NCI-H526 treated with DMSO at 0.1 percent for 48 hours (cell line): ENCODE data around the gene PPME1.

Experiments
- DNase-seq: peaks from one replicate; lab custom pipeline; 2025; lab: John Stamatoyannopoulos, UW

Gene PPME1

GRCh38 chr11:74226907-74227306, 55.8 kb downstream of the PPME1 start:
- DNase-seq: no peak

DNA sequence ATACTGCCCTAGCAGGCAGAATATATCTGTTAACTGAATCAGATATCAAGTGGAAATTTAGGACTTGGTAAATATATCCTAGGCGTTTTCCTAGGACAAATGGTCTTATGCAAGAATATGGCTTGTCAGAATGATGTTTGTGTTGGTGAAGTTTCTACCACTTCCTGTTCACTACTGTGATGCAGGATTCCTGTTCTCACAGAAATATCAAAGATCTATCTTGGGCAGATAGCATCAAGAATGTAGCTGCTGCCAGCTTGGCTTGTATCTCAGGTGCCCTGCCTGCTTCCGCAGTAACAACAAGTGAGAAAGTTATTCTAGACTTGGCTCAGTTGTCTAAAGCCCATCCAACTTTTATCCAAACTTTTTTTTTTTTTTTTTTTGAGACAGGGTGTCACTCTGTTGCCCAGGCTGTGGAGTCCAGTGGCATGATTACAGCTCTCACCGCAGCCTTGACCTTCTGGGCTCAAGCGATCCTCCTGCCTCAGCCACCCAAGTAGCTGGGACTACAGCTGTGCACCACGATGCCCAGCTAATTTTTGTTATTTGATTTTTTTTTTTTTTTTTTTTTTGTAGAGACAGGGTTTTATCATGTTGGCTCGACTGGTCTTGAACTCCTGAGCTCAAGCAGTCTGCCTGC, 61.3 kb downstream of the PPME1 start:
- DNase-seq: no peak

DNA sequence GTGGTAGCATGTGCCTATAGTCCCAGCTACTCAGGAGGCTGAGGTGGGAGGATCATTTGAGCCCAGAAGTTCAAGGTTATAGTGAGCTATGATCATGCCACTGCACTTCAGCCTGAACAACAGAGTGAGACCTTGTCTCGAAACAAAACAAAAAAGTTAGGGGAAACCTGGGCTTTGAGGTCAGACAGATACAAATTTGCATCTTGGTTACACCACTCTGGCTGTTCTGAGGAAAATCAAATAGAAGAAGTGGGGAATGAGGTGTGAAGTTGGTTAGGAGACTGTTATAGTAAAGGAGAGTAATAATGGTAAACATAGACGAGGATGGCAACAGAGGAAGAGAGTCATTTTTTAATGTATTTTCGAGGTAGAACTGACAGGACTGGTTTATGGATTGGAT, 62.6 kb downstream of the PPME1 start:
- no peak for DNase-seq

DNA sequence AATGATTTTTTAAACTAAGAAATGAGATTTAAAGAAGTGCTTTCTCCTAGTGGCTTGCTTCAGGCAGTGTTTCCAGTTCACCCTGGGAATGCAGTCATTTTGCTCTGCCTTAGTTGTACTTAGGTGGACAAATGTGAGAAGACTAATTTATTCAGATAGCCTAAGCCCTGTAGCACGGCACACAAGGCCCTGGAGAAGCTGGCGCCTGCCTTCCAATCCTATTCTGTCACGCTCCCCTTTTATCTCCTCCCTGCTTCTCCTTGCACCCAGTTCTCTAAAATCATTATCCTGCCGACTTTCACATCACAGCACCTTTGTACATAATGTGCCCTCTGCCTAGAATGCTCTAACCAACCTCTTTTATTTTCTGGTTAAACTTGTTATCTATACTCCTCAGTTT, 64.0 kb downstream of the PPME1 start:
- no peak for DNase-seq

DNA sequence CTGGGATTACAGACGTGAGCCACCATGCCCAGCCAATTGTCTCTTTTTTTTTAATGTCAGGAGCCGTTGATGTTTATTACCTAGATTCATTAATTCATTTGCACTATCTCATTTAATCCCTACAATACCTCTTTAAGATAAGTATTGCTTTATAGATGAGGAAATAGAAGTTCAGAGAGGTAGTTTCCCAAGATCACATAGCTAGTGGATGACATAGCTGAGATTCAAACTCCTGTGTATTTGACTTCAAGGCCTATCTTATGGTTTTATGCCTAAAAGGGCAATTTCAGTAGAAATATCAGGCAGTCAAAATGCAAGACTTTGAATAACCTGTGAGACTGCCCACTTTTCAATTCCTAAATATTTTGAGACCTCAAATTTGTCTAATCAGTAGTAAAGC, 66.5 kb downstream of the PPME1 start:
- no peak for DNase-seq

GRCh38 chr11:74238243-74238642, 67.2 kb downstream of the PPME1 start:
- DNase-seq: no peak

DNA sequence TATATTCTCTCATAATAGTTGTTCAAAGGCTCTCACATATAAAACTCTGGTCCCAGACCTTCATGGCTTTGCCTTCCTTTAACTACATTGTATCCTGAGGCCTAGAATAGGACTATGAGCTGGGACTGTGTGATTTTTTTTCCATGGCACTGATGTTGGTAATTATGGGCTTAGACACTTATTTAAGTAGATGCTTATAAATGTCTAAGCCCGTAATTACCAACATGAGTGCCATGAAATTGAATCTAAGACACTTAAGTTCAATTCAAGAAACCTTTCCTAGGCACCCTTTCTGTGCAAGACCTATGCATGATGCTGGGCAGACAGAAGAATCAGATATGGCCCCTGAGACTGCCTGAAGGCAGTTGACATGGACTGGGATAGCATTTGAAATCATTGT, 77.4 kb downstream of the PPME1 start:
- DNase-seq: no peak

GRCh38 chr11:74249496-74249895, 78.4 kb downstream of the PPME1 start:
- DNase-seq: no peak

GRCh38 chr11:74253361-74253760, 82.3 kb downstream of the PPME1 start:
- no peak for DNase-seq

- peak; percentile 42 for DNase-seq
These were observed 84.8 kb downstream of the PPME1 start for GRCh38 chr11:74255741-74256375.

GRCh38 chr11:74256378-74257133, 85.5 kb downstream of the PPME1 start:
- DNase-seq: no peak

DNA sequence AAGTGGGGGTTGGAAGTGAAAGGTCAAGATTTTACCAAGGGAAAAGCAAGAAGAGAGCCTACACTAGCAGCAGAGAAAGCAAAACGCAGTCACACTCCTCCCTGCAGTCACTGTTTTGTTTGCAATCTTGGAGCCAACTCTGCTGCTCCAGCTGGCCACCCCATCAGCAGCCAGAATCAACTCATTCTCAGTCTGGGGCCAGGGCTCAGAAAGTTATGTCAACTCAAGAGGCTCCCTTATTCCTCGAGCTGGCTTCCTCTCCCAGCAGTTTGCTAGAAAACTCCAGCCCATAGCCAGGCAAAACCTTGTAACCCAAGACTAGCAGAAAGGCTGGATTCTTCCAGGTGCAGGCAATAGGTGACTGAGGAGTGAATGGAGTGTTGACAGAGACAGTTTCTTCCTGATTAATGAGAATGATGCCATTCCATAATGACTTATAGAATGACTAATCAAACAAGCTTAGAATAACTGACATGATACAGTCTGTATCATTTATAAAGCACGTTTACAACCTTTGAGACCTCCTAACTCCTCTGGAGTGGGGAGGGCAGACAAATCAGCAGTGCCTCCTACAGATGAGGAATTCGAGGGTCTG, 87.0 kb downstream of the PPME1 start:
- no peak for DNase-seq

DNA sequence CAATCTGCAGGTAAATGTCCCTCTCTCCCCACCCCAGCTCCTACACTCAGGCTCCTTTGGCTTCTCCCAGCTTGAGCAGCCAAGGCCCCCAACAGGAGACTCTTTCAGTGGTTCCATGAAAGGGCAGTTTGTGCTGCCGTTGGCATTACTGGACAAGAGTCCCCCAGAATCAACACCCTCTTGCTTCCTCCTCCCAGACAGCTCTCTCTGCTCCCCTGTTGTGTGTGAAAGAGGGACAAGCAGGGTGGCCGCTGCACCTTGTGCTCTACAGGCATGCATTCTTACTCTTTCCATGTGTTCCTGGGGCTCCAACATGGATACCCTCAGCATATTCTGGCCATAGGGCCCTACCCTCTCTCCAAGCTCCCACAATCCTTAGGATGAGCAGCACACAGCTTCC, 91.6 kb downstream of the PPME1 start:
- DNase-seq: no peak

- no peak for DNase-seq
These were observed 94.2 kb downstream of the PPME1 start for GRCh38 chr11:74265256-74265655.

DNA sequence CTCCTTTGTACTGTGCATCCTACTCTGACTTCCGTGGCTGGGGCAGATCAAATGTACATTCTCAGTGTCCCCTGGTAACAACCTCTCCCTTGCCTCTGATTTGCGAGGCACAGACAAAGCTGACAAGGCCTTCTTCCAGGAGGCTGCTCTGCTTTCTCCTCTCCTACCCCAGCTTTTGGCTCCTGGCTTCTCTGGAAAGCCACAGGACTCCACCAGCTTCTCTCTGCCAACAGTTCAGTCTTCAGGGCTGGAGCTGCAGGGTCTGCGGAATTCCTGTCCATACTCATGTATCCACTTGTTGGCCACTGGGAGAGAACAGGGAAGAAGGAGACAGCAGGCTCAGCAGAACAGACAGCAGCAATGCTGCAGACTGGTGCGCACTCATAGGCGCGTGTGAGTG, 95.9 kb downstream of the PPME1 start:
- no peak for DNase-seq

DNA sequence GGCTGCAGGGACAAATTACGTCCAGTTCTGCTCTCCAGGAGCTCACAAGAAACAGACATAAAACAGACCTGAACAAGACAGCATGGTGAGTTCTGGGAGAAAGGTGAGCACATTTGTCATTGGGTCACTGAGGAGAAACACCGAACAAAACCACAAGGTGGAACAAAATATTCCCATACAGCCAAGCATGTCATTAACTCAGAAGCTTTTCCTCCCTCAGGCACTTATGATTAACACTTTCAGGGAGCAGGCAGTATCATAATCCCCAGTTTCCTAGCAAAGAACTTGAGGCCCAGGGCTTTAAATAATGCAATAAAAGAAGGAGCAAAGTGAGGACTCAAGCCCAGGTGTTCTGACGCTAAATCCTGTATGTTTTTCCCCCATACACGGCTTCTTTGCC, 97.4 kb downstream of the PPME1 start:
- no peak for DNase-seq

DNA sequence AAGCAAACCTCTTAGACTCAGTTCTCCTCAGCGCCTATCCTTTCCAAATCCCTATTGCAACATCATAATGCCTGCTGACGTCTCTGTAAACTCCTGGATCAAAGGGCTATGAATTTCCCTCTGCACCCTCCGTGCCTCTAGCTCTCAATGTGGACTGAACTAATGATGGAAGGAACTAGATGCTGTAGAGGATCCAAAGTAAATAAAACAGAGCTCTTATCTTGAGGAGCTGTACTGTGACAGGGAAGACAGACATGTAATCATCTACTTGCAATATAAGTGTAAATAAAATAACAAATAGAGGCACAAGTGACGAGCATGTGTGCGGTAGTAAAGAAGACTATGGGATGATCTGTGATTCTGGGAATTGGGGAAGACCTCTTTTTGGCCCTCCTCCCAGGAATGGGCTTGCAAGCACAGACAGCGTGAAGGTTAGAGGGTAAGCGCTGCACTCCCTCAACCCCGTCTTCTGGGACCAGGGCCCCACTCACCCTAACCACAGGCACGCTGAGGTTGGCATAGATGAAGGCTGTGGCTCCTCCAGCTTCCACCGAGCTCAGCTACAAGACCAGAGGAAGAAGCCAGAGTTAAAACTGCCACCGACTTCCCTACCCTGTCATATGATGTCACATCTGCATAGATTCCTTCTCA, 98.2 kb downstream of the PPME1 start:
- no peak for DNase-seq

DNA sequence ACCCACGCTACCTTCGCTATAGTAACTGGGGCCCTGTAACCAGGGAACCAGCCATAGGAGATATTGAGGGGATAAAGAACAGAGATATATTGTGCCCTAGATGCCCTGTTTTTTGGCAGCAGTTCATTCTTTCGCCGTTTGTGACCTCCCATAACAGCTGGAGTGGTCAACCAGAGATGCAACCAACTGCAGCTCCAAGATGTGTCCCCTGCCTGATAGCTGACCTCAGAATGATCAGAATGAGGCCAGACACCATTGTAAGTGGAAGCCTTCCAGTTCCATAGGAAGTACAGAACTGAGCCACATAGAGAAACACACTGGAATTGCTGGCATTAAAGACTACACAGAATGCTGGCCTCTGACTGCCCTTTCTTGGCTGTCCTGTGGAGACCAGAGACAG, 101.2 kb downstream of the PPME1 start:
- DNase-seq: no peak

- DNase-seq: no peak
These were observed 105.5 kb downstream of the PPME1 start for GRCh38 chr11:74276581-74276980.

DNA sequence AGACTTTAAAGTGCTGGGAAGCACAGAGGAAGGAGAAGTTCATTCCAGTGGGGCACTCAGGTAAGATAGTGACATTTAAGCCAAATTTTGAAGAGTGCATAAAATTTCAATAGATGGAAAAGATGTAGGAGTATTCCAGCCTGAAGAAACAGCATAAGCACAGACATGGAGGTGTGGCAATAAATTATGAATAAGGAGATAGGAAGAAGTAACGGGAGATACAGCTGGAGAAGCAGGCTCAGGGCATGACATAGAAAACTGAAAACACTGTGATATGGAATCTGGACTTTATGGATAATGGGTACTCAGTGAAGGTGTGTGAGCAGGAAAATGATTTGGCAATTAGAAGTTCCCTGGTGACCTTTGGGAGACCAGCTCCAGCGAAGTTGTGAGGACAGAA, 107.0 kb downstream of the PPME1 start:
- no peak for DNase-seq

DNA sequence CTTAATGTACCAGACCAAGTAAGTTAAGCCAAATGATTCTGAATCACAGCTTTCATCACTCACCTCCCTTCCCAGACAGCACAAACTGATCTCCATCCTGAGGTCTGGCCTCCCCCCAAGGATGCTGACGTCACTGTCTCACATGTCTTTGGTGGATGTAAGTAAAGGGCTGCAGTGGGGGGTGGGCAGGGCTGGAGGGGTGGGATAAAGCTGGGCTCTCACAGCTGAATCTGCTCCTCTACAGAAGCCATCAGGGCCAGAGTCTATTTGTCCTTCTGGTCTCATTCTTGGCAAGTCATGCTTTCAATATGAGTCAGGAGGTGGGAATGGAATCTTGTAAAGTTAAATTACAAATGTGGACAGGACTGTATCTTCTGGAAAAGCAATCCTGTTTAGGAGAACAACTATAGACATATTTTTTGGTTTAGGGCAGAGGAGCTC, 107.7 kb downstream of the PPME1 start:
- no peak for DNase-seq

DNA sequence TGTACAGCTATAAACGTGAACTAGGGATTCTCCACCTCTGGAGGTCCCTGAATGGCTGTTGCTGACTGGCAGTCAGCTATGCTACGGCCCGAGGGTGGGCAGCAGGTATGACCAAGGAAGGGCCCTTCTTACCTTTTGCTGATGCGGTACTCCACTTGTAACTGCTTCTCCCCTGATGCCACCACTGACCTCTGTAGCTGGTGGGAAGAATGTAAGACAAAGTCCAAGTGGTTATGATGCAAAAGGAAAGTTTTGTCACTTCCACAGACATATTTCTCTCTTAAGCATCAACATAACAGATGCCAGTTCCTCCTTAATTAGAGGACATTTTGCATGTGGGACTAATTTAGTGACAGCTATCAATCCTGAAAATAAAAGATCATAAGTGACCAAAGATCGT, 108.2 kb downstream of the PPME1 start:
- no peak for DNase-seq

GRCh38 chr11:74280494-74280893, 109.4 kb downstream of the PPME1 start:
- no peak for DNase-seq
